Hepatocyte (in vitro differentiated cells): ENCODE measurements around the gene PCYT1A. TPM values are rescaled to one million over a fixed set of nuclear protein-coding genes. Genes with fewer than 3 reads are reported as not detected.

Source experiments
- DNase-seq: peaks from one replicate; pipeline ENCODE4 v3.0.0-alpha.2; 2016; ENCODE audit warnings: low spot score
- H2AFZ ChIP-seq: fragments of 200-600 bp; sonication (generic); 2 replicates; pipeline ENCODE4 v1.6.0; 2016; ENCODE audit warnings: antibody characterized with exemption, mild to moderate bottlenecking
- H3K27ac ChIP-seq: fragments of 200-600 bp; sonication (generic); 2 replicates; pipeline ENCODE4 v1.5.1; 2016; ENCODE audit warnings: mild to moderate bottlenecking
- H3K27me3 ChIP-seq: fragments of 200-600 bp; sonication (generic); 2 replicates; pipeline ENCODE4 v1.6.1; 2016
- H3K36me3 ChIP-seq: fragments of 200-600 bp; sonication (generic); replicated peaks from 2 replicates; pipeline ENCODE4 v1.5.1; 2016; ENCODE audit warnings: low read depth; ENCODE audit not compliant: insufficient read depth
- H3K4me1 ChIP-seq: fragments of 200-600 bp; sonication (generic); 2 replicates; pipeline ENCODE4 v1.5.1; 2016; ENCODE audit warnings: mild to moderate bottlenecking, moderate library complexity; ENCODE audit not compliant: insufficient read depth
- H3K4me2 ChIP-seq: fragments of 200-600 bp; sonication (generic); 2 replicates; pipeline ENCODE4 v1.6.0; 2016
- H3K4me3 ChIP-seq: fragments of 200-600 bp; sonication (generic); 2 replicates; pipeline ENCODE4 v1.5.1; 2016; ENCODE audit warnings: mild to moderate bottlenecking
- H3K79me2 ChIP-seq: fragments of 200-600 bp; sonication (generic); 2 replicates; pipeline ENCODE4 v1.6.0; 2017; ENCODE audit warnings: mild to moderate bottlenecking
- H3K9me2 ChIP-seq: fragments of 200-600 bp; sonication (generic); replicated peaks from 2 replicates; pipeline ENCODE4 v1.6.0; 2017; ENCODE audit warnings: mild to moderate bottlenecking; ENCODE audit not compliant: insufficient read depth
- H3K9me3 ChIP-seq: fragments of 200-600 bp; sonication (generic); 2 replicates; pipeline ENCODE4 v1.5.1; 2016; ENCODE audit warnings: low read depth, mild to moderate bottlenecking
- H4K20me1 ChIP-seq: fragments of 200-600 bp; sonication (generic); 2 replicates; pipeline ENCODE4 v1.6.0; 2016; ENCODE audit warnings: mild to moderate bottlenecking; ENCODE audit not compliant: insufficient read depth, poor library complexity, severe bottlenecking
- EZH2 ChIP-seq: fragments of 200-600 bp; sonication (generic); IDR thresholded peaks from 2 replicates; pipeline ENCODE4 v1.6.1; 2016; ENCODE audit warnings: antibody characterized with exemption, mild to moderate bottlenecking, borderline replicate concordance
- EZH2phosphoT487 ChIP-seq: fragments of 200-600 bp; sonication (generic); IDR thresholded peaks from one replicate; pipeline ENCODE4 v1.6.1; 2018; ENCODE audit warnings: antibody characterized with exemption, mild to moderate bottlenecking, low read depth, moderate library complexity; ENCODE audit not compliant: unreplicated experiment, severe bottlenecking
- WGBS: methylation state at CpG from one replicate; pipeline ENCODE4 v1.1.6; 2016; ENCODE audit warnings: low lambda C conversion rate; ENCODE audit errors: missing lambda C conversion rate; 5-methylcytosine and 5-hydroxymethylcytosine counted together
- polyA plus RNA-seq: library from polyadenylated mRNA; unstranded; fragments of >200 nt; fragmentation: Nextera tagmentation; extraction: Ambion mirVana; gene quantifications from 2 replicates; pipeline ENCODE4 v1.2.1, GENCODE V29; 2016
- small RNA-seq: library from RNA; depleted of rRNA; stranded (forward); fragments of <200 nt; gene quantifications from one replicate; pipeline ENCODE3, GENCODE V24; 2014
- total RNA-seq: library from RNA; depleted of rRNA; stranded (reverse); fragments of >200 nt; gene quantifications from 2 replicates; pipeline ENCODE4 v1.2.3, GENCODE V29; 2014
- TF ChIP-seq, protein P1 (sequence below): fragments of 200-600 bp; sonication (generic); IDR thresholded peaks from 2 replicates; pipeline ENCODE4 v1.5.1; 2016; ENCODE audit warnings: antibody characterized with exemption, mild to moderate bottlenecking; ENCODE audit not compliant: poor library complexity

Gene PCYT1A
- total and polyA plus RNA-seq, 2 experiments from 2014 or later: 23.8 to 69.7 TPM

- H2AFZ ChIP-seq: no peak overlapping the region
- H3K4me2 ChIP-seq: no peak overlapping the region
- H3K9me2 ChIP-seq: no peaks in the 10 kb centered on the region
- H3K4me3 ChIP-seq: no peak overlapping the region
- no peak for TF ChIP-seq EZH2
- no peak for TF ChIP-seq EZH2phosphoT487
- TF ChIP-seq, protein P1, sequence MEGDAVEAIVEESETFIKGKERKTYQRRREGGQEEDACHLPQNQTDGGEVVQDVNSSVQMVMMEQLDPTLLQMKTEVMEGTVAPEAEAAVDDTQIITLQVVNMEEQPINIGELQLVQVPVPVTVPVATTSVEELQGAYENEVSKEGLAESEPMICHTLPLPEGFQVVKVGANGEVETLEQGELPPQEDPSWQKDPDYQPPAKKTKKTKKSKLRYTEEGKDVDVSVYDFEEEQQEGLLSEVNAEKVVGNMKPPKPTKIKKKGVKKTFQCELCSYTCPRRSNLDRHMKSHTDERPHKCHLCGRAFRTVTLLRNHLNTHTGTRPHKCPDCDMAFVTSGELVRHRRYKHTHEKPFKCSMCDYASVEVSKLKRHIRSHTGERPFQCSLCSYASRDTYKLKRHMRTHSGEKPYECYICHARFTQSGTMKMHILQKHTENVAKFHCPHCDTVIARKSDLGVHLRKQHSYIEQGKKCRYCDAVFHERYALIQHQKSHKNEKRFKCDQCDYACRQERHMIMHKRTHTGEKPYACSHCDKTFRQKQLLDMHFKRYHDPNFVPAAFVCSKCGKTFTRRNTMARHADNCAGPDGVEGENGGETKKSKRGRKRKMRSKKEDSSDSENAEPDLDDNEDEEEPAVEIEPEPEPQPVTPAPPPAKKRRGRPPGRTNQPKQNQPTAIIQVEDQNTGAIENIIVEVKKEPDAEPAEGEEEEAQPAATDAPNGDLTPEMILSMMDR: no peak
- H3K27me3 ChIP-seq: no peaks in the 10 kb centered on the region
- peaks cover 11% of the 10 kb centered on the region for H3K4me1 ChIP-seq
- H3K79me2 ChIP-seq: no peaks in the 10 kb centered on the region
- H3K9me3 ChIP-seq: no peaks in the 10 kb centered on the region
- H4K20me1 ChIP-seq: no peaks in the 10 kb centered on the region
- no peak overlapping the region for H3K27ac ChIP-seq
- no peak for DNase-seq
- no peaks in the 10 kb centered on the region for H3K36me3 ChIP-seq
- 82% methylated on average over 10 of the region's 10 CpGs for WGBS
Observed at GRCh38 chr3:196181127-196181546, 106.4 kb downstream of the PCYT1A start.

GRCh38 chr3:196180346-196180745, 107.2 kb downstream of the PCYT1A start:
- 86% methylated on average over 9 of the region's 9 CpGs for WGBS
- no peak overlapping the region for H3K4me2 ChIP-seq
- DNase-seq: no peak
- no peak overlapping the region for H3K27ac ChIP-seq
- no peak overlapping the region for H3K4me3 ChIP-seq
- H3K27me3 ChIP-seq: no peaks in the 10 kb centered on the region
- TF ChIP-seq EZH2phosphoT487 (no peak), EZH2 (no peak)
- TF ChIP-seq, protein P1: no peak
- peaks cover 11% of the 10 kb centered on the region for H3K4me1 ChIP-seq
- no peaks in the 10 kb centered on the region for H3K9me3 ChIP-seq
- H3K36me3 ChIP-seq: no peaks in the 10 kb centered on the region
- no peaks in the 10 kb centered on the region for H3K9me2 ChIP-seq
- H2AFZ ChIP-seq: no peak overlapping the region
- H4K20me1 ChIP-seq: no peaks in the 10 kb centered on the region
- no peaks in the 10 kb centered on the region for H3K79me2 ChIP-seq

Small RNAs within 50 kb of the gene (small RNA-seq; reads per million reads assigned to genes)
- not detected for gene AC069257.2
- gene RF00019: not detected

Other genes starting within 250 kb of the PCYT1A start
- gene TFRC, start 205.6 kb downstream of the PCYT1A start, total RNA-seq: 230 and 278 TPM in 2 replicates
- 136 and 137 TPM in 2 replicates for gene TFRC, start 205.6 kb downstream of the PCYT1A start, polyA plus RNA-seq
- gene ZDHHC19, start 76.3 kb downstream of the PCYT1A start, total RNA-seq: not detected in 2 replicates
- 0.77 and 0.79 TPM in 2 replicates for gene ZDHHC19, start 76.3 kb downstream of the PCYT1A start, polyA plus RNA-seq
- gene SLC51A, start 71.2 kb downstream of the PCYT1A start, total RNA-seq: 3.9 and 6.3 TPM in 2 replicates
- gene SLC51A, start 71.2 kb downstream of the PCYT1A start, polyA plus RNA-seq: 13.9 and 15.8 TPM in 2 replicates
- 7.0 and 10.9 TPM in 2 replicates for gene DYNLT2B, start 30.5 kb upstream of the PCYT1A start, total RNA-seq
- 19.6 and 23.5 TPM in 2 replicates for gene DYNLT2B, start 30.5 kb upstream of the PCYT1A start, polyA plus RNA-seq
- 0.84 TPM in 1 of 2 replicates, not detected in the other for gene TM4SF19, start 50.7 kb upstream of the PCYT1A start, total RNA-seq
- not detected in 2 replicates for gene TM4SF19, start 50.7 kb upstream of the PCYT1A start, polyA plus RNA-seq
- 30.9 and 32.4 TPM in 2 replicates for gene UBXN7, start 144.7 kb upstream of the PCYT1A start, total RNA-seq
- gene UBXN7, start 144.7 kb upstream of the PCYT1A start, polyA plus RNA-seq: 18.6 and 27.3 TPM in 2 replicates
- 9.4 and 13.5 TPM in 2 replicates for gene RNF168, start 216.0 kb upstream of the PCYT1A start, total RNA-seq
- gene RNF168, start 216.0 kb upstream of the PCYT1A start, polyA plus RNA-seq: 4.5 and 5.3 TPM in 2 replicates
- gene SMCO1, start 227.6 kb upstream of the PCYT1A start, total RNA-seq: not detected in 2 replicates
- not detected in 2 replicates for gene SMCO1, start 227.6 kb upstream of the PCYT1A start, polyA plus RNA-seq